Measurements from ENCODE around the gene SPATA3.
"Not testable (repeated sequence)": the region's sequence is repeated elsewhere in the genome, so short reads cannot be mapped to it uniquely, and the experiment has no call there.

The SPATA3 gene

DNA sequence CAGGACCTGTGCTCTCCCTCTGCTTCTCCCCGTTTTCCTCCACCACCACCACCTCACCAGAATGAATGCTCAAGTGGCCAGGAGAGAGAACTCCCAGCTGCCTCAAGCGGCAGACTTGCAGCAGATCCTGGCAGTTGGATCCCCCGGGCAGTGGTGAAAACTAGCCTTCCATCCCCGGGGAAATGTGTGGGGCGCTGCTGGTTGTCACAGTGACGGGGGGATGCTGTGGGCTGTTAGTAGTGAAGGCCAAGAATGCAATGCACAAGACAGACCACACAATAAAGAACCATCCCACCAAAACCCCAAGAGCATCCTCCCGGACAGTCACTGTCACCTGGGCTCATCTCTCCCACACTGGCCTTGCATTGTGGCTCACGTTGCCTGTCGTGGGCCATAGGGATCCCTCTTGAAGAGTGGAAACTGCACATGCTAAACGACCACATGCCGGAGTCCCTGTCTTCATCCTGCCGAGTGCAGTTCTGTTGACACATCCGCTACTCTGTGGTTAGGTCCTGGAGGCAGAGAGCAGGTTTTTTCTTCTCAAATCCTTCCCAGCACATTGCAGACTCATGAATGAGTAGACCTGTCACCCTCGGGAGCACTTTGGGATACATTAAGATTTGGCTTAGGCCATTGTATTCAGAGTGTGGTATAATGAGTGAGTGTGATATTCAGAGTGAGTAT is 13.5 kb downstream of the SPATA3 start:
- Histone ChIP-seq H3K4me1 (ENCODE audit: control insufficient read depth, insufficient read depth, low read length) (no peaks in the 10 kb centered on the region), H3K9me3 (ENCODE audit: control insufficient read depth in 2 of 2, low read length in 2 of 2) (no peaks in the 10 kb centered on the region), H3K36me3 (ENCODE audit: control insufficient read depth in 2 of 2, insufficient read depth in 2 of 2, low read length in 2 of 2) (no peaks in the 10 kb centered on the region), H3K27ac (ENCODE audit: low read length) (no peak overlapping the region), H3K9ac (ENCODE audit: low read length in 2 of 2) (no peak overlapping the region), H3K4me3 (ENCODE audit: low read length in 2 of 2) (no peak overlapping the region), H3K27me3 (ENCODE audit: control insufficient read depth in 1 of 2, insufficient read depth in 2 of 2, low read length in 2 of 2) (peaks cover 0 to 11% of the 10 kb centered on the region in 2 donors)

DNA sequence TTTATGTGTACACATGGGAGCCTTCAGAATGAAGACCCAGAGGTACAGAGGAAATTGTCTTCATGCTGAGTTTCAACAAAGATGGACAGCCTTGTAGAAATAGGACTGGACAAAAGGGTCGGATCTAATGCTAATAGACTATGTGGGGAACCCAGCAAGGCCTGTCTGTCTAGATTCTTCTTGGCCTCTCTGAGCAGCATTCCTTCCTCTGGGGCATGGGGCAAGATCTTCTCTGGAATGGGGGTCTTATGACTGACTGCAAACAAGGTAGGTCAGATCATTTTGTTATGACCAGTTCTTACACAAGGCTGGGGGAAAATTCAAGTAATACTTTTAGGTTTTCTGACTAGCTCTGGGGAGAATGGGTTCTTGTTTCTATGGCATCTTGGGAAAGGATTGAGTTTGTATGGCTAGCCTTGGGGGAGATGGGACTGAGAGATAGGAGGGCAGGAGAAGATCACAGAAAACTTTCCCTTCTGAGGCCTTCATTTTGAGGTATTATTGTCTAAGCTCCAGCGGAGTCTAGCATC is 14.3 kb downstream of the SPATA3 start:
- H3K9ac ChIP-seq (ENCODE audit: low read length in 2 of 2): no peak overlapping the region

DNA sequence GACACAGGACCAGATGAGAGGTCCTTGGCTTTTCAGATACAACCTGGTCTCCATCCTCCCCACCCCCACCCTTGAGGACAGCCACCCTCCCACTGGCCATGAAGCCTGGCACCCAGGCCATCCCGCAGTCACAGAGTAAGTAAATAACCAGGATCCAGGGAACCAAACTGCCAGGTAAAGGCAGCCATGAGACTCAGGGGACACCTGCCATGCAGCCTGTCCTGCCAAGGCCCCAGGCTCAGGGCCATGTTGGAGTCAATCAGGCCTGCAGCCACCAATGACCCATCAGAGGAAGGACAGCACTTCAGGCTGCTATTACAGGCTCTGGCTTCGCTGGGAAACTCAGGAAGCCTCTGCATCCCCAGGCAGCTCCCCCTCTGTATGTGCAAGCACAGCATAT is 15.6 kb downstream of the SPATA3 start:
- H3K27ac ChIP-seq (ENCODE audit: low read length): no peak overlapping the region
- peaks cover 0 to 13% of the 10 kb centered on the region in 2 donors for H3K27me3 ChIP-seq (ENCODE audit: control insufficient read depth in 1 of 2, insufficient read depth in 2 of 2, low read length in 2 of 2)

More for the DNA sequence above, 14.3 kb downstream of the SPATA3 start:
- H3K36me3 ChIP-seq (ENCODE audit: control insufficient read depth in 2 of 2, insufficient read depth in 2 of 2, low read length in 2 of 2): no peaks in the 10 kb centered on the region
- no peak overlapping the region for H3K4me3 ChIP-seq (ENCODE audit: low read length in 2 of 2)
- no peaks in the 10 kb centered on the region for H3K4me1 ChIP-seq (ENCODE audit: control insufficient read depth, insufficient read depth, low read length)
- no peak overlapping the region for H3K27ac ChIP-seq (ENCODE audit: low read length)
- H3K9me3 ChIP-seq (ENCODE audit: control insufficient read depth in 2 of 2, low read length in 2 of 2): no peaks in the 10 kb centered on the region
- peaks cover 0 to 13% of the 10 kb centered on the region in 2 donors for H3K27me3 ChIP-seq (ENCODE audit: control insufficient read depth in 1 of 2, insufficient read depth in 2 of 2, low read length in 2 of 2)

DNA sequence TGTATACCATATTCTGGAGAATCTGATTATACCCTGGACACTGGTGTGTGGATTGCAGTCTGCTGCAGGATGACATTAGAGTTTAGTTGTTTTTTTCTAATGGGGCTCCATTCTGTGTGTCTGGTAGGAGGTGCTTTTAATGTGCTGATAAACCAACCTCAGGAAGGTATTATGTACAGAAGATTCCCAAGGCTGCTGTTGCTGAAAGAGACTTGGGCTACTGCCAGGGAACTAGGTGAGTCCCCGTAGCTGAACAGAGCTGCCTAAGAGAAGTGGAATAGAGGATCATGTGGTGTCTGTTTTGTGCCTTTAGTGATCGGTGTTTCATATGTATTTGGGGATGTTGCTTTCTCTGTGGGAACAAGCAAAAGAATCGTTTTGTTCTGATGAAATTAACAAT is 16.5 kb downstream of the SPATA3 start:
- Histone ChIP-seq H3K9ac (ENCODE audit: low read length in 2 of 2) (no peak overlapping the region), H3K9me3 (ENCODE audit: control insufficient read depth in 2 of 2, low read length in 2 of 2) (no peaks in the 10 kb centered on the region), H3K27me3 (ENCODE audit: control insufficient read depth in 1 of 2, insufficient read depth in 2 of 2, low read length in 2 of 2) (peaks cover 0 to 13% of the 10 kb centered on the region in 2 donors), H3K36me3 (ENCODE audit: control insufficient read depth in 2 of 2, insufficient read depth in 2 of 2, low read length in 2 of 2) (no peaks in the 10 kb centered on the region), H3K4me3 (ENCODE audit: low read length in 2 of 2) (no peak overlapping the region), H3K4me1 (ENCODE audit: control insufficient read depth, insufficient read depth, low read length) (no peaks in the 10 kb centered on the region), H3K27ac (ENCODE audit: low read length) (no peak overlapping the region)

More for the DNA sequence above, 15.6 kb downstream of the SPATA3 start:
- H3K4me1 ChIP-seq (ENCODE audit: control insufficient read depth, insufficient read depth, low read length): no peaks in the 10 kb centered on the region
- H3K36me3 ChIP-seq (ENCODE audit: control insufficient read depth in 2 of 2, insufficient read depth in 2 of 2, low read length in 2 of 2): no peaks in the 10 kb centered on the region
- no peak overlapping the region for H3K9ac ChIP-seq (ENCODE audit: low read length in 2 of 2)
- H3K4me3 ChIP-seq (ENCODE audit: low read length in 2 of 2): no peak overlapping the region
- no peaks in the 10 kb centered on the region for H3K9me3 ChIP-seq (ENCODE audit: control insufficient read depth in 2 of 2, low read length in 2 of 2)

DNA sequence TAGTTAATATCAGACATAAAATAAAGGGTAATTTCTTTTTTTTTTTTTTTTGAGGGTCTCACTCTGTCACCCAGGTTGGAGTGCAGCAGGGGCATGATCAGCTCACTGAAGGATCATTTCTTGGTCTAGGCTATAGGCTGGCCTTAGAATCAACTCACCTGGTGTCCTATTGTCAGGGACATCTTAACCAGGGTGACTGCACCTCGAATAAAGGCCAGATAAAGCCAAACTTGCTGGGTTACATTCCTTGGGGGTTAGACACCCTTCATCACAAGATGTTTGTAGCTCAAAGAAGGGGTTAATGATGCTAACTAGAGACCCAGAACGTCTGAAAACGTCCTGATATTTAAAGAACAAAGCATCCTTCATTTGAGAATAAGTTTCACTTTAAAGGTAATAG is 17.9 kb downstream of the SPATA3 start:
- no peaks in the 10 kb centered on the region for H3K9me3 ChIP-seq (ENCODE audit: control insufficient read depth in 2 of 2, low read length in 2 of 2)
- no peaks in the 10 kb centered on the region for H3K36me3 ChIP-seq (ENCODE audit: control insufficient read depth in 2 of 2, insufficient read depth in 2 of 2, low read length in 2 of 2)
- H3K4me1 ChIP-seq (ENCODE audit: control insufficient read depth, insufficient read depth, low read length): no peaks in the 10 kb centered on the region
- no peak overlapping the region for H3K27ac ChIP-seq (ENCODE audit: low read length)
- H3K4me3 ChIP-seq (ENCODE audit: low read length in 2 of 2): no peak overlapping the region
- no peak overlapping the region for H3K9ac ChIP-seq (ENCODE audit: low read length in 2 of 2)
- peaks cover 0 to 10% of the 10 kb centered on the region in 2 donors for H3K27me3 ChIP-seq (ENCODE audit: control insufficient read depth in 1 of 2, insufficient read depth in 2 of 2, low read length in 2 of 2)

DNA sequence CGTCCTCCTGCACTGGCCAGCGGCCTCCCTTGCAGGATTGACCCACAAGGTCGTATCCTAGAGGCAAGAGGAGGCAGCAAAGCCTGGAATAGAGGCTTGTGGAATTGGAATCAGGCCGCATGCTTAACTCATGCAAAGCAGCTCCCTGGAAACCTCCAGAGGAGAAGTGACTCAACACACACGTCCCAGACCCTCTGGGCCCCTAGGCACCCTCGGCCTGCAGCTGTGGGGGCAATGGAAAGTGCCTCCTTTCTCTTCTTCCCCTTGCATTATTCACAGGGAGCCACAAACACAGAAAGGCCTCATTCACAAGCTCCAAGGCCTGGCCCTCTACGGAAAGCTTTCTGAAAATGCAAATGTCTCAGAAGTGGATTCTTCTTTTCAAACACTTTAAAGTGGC is 19.6 kb downstream of the SPATA3 start:
- no peak overlapping the region for H3K4me3 ChIP-seq (ENCODE audit: low read length in 2 of 2)

DNA sequence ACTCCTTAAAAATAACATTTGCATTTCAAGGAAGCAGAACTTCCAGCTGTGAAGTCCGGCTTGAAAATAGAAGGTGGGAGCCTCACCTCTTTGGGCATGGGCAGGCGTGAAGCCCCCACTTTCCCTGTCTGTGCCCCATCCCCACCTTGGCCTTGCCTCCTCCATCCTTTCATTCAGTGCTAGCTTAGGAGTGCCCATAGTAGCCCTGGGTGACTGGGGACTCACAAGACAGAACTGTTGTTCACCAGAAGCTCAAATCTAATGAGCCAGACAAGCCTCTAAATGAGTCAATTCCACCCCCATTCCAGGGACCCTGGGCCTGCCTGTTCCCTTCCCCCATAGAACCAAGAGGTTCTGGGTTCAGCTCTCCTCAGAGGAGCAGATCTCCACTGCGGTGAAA is 20.0 kb downstream of the SPATA3 start:
- no peak overlapping the region for H3K4me3 ChIP-seq (ENCODE audit: low read length in 2 of 2)
- no peak overlapping the region for H3K27ac ChIP-seq (ENCODE audit: low read length)
- no peaks in the 10 kb centered on the region for H3K9me3 ChIP-seq (ENCODE audit: control insufficient read depth in 2 of 2, low read length in 2 of 2)
- H3K36me3 ChIP-seq (ENCODE audit: control insufficient read depth in 2 of 2, insufficient read depth in 2 of 2, low read length in 2 of 2): no peaks in the 10 kb centered on the region
- peaks cover 0 to 10% of the 10 kb centered on the region in 2 donors for H3K27me3 ChIP-seq (ENCODE audit: control insufficient read depth in 1 of 2, insufficient read depth in 2 of 2, low read length in 2 of 2)
- no peak overlapping the region for H3K9ac ChIP-seq (ENCODE audit: low read length in 2 of 2)
- no peaks in the 10 kb centered on the region for H3K4me1 ChIP-seq (ENCODE audit: control insufficient read depth, insufficient read depth, low read length)

More for the DNA sequence above, 19.6 kb downstream of the SPATA3 start:
- H3K27me3 ChIP-seq (ENCODE audit: control insufficient read depth in 1 of 2, insufficient read depth in 2 of 2, low read length in 2 of 2): peaks cover 0 to 10% of the 10 kb centered on the region in 2 donors
- no peaks in the 10 kb centered on the region for H3K36me3 ChIP-seq (ENCODE audit: control insufficient read depth in 2 of 2, insufficient read depth in 2 of 2, low read length in 2 of 2)
- no peaks in the 10 kb centered on the region for H3K9me3 ChIP-seq (ENCODE audit: control insufficient read depth in 2 of 2, low read length in 2 of 2)
- H3K4me1 ChIP-seq (ENCODE audit: control insufficient read depth, insufficient read depth, low read length): no peaks in the 10 kb centered on the region
- H3K9ac ChIP-seq (ENCODE audit: low read length in 2 of 2): no peak overlapping the region
- H3K27ac ChIP-seq (ENCODE audit: low read length): no peak overlapping the region

DNA sequence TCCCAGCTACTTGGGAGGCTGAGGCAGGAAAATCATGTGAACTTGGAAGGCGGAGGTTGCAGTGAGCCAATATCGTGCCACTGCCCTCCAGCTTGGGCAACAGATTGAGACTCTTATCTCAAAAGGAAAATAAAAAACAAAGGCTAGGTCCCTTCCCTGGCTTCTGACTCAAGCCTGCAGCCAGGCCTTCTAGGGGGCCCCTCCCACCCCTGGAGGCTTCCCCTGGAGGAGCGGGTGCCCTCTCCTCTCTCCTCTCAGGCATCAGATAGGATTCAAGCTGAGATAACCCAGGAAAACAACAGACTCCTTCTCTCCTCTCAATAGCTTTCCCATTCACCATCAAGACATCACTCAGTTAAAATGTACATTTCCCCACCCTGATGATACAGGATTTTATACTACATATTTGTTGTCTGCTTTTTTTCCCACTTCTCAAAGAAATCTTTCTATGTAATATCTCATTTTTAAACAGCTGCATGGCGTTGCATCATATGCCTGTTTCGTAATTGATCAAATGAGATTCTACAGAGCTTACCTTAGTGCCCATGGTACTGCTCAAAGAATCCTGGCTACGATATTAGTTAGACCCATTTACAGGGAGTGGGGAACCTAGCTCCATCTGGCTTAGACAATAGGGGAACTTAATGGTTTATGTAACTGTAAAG is 20.8 kb downstream of the SPATA3 start:
- Histone ChIP-seq H3K9ac (ENCODE audit: low read length in 2 of 2) (no peak overlapping the region), H3K27me3 (ENCODE audit: control insufficient read depth in 1 of 2, insufficient read depth in 2 of 2, low read length in 2 of 2) (peaks cover 0 to 9% of the 10 kb centered on the region in 2 donors), H3K9me3 (ENCODE audit: control insufficient read depth in 2 of 2, low read length in 2 of 2) (no peaks in the 10 kb centered on the region), H3K4me1 (ENCODE audit: control insufficient read depth, insufficient read depth, low read length) (no peaks in the 10 kb centered on the region), H3K4me3 (ENCODE audit: low read length in 2 of 2) (no peak overlapping the region), H3K27ac (ENCODE audit: low read length) (no peak overlapping the region), H3K36me3 (ENCODE audit: control insufficient read depth in 2 of 2, insufficient read depth in 2 of 2, low read length in 2 of 2) (no peaks in the 10 kb centered on the region)

DNA sequence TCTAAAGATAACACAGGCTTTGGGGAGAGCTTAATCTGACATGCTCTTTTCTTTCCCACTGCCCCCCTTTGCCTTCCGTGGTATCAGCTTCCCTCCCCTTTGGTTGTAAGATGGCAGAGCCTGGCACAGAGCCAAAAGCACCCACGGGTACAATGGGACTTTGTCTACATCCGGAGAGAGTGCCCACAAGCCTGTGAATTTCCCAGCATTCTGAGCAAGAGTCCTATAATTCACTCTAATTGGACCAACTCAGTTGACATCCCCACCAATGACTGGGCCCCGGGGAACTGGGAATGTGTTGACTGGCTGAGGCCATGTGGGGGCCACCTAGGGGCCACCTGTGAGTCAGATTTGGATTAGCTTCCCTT is 21.3 kb downstream of the SPATA3 start:
- Histone ChIP-seq H3K9me3 (ENCODE audit: control insufficient read depth in 2 of 2, low read length in 2 of 2) (no peaks in the 10 kb centered on the region), H3K4me1 (ENCODE audit: control insufficient read depth, insufficient read depth, low read length) (no peaks in the 10 kb centered on the region), H3K36me3 (ENCODE audit: control insufficient read depth in 2 of 2, insufficient read depth in 2 of 2, low read length in 2 of 2) (no peaks in the 10 kb centered on the region), H3K4me3 (ENCODE audit: low read length in 2 of 2) (no peak overlapping the region), H3K9ac (ENCODE audit: low read length in 2 of 2) (no peak overlapping the region), H3K27me3 (ENCODE audit: control insufficient read depth in 1 of 2, insufficient read depth in 2 of 2, low read length in 2 of 2) (peaks cover 0 to 5% of the 10 kb centered on the region in 2 donors), H3K27ac (ENCODE audit: low read length) (no peak overlapping the region)

DNA sequence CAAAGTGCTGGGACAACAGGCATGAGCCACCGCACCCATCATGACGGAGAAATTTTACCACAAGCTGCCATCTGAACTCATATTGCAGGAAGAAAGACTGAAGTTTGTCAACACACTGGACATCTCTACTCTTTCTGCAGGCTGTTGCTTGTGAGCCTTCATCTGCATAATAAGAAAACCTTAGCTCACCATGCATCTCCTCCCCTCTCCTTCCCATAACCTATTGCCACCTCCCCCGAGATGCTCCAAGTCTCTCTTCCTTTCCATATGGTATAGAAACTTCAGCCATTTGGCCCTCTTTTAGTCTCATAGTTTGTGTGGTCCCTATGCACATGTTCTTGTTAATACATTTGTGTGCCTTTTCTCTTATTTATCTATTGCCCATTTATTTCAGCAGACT is 22.3 kb downstream of the SPATA3 start:
- Histone ChIP-seq H3K9ac (ENCODE audit: low read length in 2 of 2) (no peak overlapping the region), H3K27ac (ENCODE audit: low read length) (no peak overlapping the region)

DNA sequence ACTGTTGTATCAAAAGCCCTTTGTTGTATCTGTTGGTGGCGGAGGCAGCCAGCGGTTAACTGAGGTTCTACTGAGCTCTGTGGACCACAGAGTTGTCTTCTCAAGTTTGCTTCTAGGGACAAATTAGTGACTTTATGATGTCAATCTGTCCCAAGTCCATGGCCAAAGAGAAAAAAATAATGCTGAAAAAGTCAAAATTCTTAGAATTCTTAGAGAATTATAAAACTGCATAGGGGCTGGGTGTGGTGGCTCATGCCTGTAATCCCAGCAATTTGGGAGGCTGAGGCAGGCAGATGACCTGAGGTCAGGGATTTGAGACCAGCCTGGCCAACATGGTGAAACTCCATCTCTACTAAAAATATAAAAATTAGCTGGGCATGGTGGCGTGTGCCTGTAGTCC is 29.1 kb downstream of the SPATA3 start:
- H3K36me3 ChIP-seq (ENCODE audit: control insufficient read depth in 2 of 2, insufficient read depth in 2 of 2, low read length in 2 of 2); H3K9me3 ChIP-seq (ENCODE audit: control insufficient read depth in 2 of 2, low read length in 2 of 2); H3K4me3 ChIP-seq (ENCODE audit: low read length in 2 of 2); H3K9ac ChIP-seq (ENCODE audit: low read length in 2 of 2); H3K27me3 ChIP-seq (ENCODE audit: control insufficient read depth in 1 of 2, insufficient read depth in 2 of 2, low read length in 2 of 2); H3K27ac ChIP-seq (ENCODE audit: low read length); H3K4me1 ChIP-seq (ENCODE audit: control insufficient read depth, insufficient read depth, low read length): not testable (repeated sequence)

More for the DNA sequence above, 22.3 kb downstream of the SPATA3 start:
- no peaks in the 10 kb centered on the region for H3K9me3 ChIP-seq (ENCODE audit: control insufficient read depth in 2 of 2, low read length in 2 of 2)
- no peaks in the 10 kb centered on the region for H3K36me3 ChIP-seq (ENCODE audit: control insufficient read depth in 2 of 2, insufficient read depth in 2 of 2, low read length in 2 of 2)
- H3K4me1 ChIP-seq (ENCODE audit: control insufficient read depth, insufficient read depth, low read length): no peaks in the 10 kb centered on the region
- no peak overlapping the region for H3K4me3 ChIP-seq (ENCODE audit: low read length in 2 of 2)
- H3K27me3 ChIP-seq (ENCODE audit: control insufficient read depth in 1 of 2, insufficient read depth in 2 of 2, low read length in 2 of 2): peaks cover 0 to 2% of the 10 kb centered on the region in 2 donors
